Measurements from ENCODE around the gene MFRP.
A peak's percentile ranks its signal among the peaks of the same experiment; 100 is the strongest.
"Not testable (repeated sequence)": the region's sequence is repeated elsewhere in the genome, so short reads cannot be mapped to it uniquely, and the experiment has no call there.

The MFRP gene

DNA sequence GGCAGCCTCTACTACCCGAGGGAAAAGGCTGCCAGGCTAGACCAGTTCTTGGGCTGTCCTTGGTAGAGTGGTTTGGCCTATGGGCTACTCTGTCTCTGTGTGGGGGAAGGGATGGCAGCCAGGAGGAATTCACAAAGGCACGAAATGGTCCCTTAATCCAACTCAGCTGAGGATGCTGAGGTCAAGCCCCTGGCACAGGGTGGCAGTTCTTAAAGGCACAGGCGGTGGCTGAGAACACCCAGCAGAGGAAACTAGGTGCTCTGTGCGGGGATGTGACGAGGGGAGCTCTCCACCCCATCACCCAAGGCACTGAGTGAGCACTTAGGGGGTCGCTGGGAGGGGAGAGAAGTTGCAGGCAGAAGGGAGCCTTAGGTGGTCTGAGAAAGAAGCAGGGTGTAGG, at the start of gene MFRP:
Gene MFRP, minus strand, starts transcription at position 101 of the 400 bp plus-strand sequence. CDS start 192 bp downstream, outside the sequence.
- no peak for DNase-seq (ENCODE audit: low read depth in 2 of 2)

DNA sequence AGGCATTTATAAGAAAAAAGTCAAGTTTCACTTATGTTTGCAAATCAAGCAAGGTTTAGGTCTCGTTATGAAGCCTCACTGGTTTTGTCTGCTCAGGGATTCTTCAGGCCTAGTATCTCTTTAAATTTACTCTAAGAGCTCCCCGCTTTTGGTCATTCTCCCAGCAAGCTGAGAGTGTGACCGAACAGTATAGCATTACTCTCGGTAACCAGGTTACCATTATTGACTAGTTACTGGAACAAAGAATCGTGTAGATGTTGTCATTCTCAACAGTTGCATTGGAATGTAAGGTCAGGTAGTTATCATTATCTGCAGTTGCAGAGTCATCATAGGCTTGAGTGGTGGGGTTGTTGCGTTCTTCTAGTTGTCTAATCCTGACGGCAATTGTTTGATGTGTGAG, 44.8 kb upstream of the MFRP start:
- DNase-seq (ENCODE audit: low read depth in 2 of 2): no peak

DNA sequence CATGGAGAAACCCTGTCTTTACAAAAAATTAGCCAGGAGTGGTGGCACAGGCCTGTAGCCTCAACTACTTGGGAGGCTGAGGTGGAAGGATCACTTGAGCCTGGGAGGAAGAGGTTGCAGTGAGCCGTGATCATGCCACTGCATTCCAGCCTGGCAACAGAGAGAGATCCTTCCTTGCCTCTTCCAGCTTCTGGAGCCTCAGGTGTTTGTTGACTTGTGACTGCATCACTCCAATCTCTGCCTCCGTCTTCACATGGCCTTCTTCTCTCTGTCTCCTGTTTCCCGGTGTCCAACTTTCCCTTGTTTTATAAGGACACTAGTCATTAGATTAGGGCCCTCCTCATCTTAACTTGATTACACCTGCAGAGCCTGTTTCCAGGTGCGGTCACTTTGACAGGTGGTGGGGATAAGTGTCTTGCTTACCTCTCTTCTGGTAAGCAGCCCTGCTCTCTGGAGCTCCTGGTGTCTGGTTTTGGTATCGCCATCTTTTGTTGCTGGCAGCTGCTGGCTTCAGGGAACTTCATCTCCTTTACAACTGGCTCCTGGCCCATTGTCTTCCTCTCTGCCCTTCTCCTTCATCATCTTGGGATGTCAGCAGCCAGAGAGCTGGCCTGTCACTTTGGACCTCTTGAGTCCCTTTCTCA, 43.2 kb upstream of the MFRP start:
- no peak for DNase-seq (ENCODE audit: low read depth in 2 of 2)

DNA sequence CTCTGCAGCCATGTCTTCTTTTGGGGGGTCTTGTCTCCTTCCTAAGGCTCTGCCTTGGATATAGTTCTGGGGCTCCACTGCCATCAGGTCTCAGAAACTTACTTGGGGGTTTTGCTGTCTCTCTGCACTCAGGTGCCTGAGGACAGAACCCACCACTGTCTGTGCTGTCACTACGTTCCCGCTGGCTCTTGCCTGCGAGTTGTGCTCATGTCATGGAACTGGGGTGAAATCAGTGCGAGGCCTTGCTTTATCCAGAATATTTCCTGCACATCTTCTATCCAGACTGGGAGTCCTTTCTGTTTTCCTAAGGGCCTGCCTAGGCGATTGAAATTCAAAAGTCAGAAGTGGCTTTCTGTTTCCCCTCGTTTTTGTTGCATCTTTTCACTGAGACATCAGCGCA, 41.6 kb upstream of the MFRP start:
- DNase-seq (ENCODE audit: low read depth in 2 of 2): no peak

DNA sequence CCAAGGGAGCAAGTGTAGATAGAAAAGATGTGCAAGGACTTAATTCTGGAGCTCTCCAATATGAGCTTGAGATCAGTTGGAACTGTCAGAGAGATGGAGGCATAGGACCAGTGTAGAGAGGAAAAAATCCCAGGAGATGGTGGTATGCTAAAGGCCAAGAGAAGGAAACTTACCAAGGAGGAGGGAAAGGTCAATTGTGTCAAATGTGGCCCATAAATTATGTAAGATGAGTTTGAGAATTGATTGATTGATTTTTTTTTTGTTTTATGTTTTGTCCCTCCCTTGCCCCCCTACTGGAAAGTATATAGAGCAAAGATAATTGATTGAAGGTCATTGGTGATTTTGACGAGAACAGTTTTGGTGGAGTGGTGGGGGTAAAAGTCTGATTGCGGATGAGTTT, 37.8 kb upstream of the MFRP start:
- no peak for DNase-seq (ENCODE audit: low read depth in 2 of 2)

DNA sequence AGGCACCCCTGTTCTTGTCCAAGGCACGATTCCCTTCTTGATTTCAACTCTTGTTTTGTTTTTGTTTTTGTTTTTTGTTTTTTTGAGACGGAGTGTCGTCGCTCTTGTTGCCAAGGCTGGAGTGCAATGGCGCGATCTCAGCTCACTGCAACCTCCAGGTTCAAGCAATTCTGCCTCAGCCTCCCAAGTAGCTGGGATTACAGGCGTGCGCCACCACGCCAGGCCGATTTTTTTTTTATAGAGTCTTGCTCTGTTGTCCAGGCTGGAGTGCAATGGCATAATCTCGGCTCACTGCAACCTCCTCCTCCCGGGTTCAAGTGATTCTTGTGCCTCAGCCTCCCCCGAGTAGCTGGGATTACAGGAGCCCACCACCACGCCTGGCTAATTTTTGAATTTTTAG, 36.0 kb upstream of the MFRP start:
- DNase-seq (ENCODE audit: low read depth in 2 of 2): not testable (repeated sequence)

DNA sequence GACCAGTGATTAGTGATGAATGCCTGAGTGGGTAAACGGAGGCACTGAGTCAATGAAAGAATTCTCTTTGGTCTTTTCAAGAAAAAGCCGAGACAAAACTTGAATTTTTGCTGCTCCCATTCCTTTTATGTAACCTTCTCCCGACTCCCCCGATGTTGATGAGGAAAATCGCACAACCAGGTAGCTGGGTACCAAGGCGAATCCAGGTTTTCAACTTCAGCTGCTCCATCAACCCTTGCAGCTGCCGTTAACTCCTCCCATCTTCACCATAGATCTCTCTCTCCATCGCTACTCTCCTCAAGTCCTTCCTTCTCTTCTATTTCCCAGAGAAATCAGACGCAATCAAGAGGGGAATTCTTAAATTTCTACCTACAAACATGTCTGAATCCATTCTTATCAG, 35.6 kb upstream of the MFRP start:
- no peak for DNase-seq (ENCODE audit: low read depth in 2 of 2)

DNA sequence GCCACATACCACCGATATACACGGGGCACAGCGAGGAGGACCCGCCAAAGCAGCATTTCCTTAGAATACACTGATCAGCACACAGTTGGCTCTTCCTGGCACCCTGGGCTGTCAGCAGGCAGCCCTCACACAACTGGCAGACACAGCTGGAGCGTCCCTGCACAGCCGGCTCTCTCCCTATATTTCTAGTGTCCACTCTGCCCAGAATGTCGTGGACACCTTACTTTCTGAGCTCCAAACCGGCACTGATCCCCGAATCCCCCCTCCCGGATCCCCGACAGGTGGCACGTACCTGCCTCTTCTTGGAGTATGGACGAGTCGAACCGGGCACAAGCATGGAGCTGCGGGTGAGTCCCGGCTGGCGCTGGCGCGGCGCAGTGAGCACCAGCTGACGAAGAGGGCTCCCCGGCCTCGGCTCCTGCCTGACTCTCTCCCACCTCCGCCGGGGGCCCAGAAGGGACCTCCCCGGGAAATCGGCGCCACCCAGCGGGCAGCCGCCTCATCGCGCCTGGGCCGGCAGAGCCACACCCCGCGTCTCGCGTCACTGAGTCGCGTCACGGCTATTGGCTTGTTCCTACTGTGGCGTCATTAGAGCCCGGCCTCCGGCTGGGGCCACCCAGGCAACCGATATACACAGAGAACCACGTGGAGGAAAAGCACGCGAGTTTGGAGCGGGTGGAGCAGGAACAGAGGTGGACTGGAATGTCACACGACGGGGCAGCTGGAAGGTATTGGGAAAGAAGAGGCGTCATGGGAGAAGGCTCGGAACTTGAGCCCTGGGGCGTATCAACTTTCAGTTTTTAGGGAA, 34.9 kb upstream of the MFRP start, which contains the start of gene USP2:
Gene USP2, minus strand, starts transcription at position 510 of the 808 bp plus-strand sequence. CDS start 8,210 bp downstream, outside the sequence.
- DNase-seq (ENCODE audit: low read depth in 2 of 2): peak; percentile 96 to 97

DNA sequence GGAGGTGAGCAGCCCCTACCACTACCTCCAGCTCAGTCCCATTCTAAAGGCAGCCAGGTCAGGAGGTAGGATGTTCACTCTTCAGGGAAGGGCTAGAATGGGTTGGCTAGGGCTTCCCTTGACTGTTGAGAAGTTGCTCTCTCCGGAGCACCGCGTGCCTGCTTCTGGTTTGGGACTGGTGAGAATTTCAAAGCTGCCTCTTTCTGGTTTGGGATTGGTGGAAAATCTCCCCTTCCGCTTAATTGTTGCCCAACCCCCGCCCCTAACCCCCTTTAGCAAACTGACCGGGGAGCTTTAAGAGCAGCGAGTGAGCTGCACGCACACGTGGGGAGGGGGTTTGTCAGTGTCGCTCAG, 34.3 kb upstream of the MFRP start:
- no peak for DNase-seq (ENCODE audit: low read depth in 2 of 2)

DNA sequence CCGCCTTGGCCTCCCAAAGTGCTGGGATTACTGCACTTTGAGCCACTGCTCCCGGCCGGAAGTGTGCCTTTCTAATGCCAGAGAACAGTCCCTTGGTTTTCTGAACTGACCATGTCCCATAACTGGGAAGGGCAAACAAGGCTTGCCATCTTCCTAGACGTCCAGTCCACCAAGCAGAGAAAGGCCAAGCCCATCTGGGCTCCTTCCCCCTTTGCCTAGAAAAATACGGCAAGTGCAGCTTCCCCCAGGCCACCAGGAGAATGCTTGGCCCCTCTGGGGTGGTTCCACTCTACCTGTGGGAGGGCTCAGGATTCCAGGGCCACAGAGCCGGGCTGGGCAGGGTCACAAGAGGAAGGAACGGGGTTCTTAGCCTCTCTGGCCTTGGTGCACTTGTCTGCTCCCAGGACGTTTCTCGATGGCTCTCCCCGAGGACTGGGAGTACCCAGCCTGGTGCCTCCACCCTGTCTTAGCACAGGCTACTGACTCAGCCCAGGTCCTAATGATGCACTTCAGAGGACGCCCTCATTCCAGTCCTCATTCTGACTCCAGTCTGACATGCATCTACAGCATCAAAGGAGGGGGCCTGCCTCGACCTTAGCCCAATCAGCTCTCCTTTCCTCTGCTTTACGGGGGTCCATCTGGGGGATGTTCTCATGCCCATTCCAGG, 33.8 kb upstream of the MFRP start:
- DNase-seq (ENCODE audit: low read depth in 2 of 2): no peak

DNA sequence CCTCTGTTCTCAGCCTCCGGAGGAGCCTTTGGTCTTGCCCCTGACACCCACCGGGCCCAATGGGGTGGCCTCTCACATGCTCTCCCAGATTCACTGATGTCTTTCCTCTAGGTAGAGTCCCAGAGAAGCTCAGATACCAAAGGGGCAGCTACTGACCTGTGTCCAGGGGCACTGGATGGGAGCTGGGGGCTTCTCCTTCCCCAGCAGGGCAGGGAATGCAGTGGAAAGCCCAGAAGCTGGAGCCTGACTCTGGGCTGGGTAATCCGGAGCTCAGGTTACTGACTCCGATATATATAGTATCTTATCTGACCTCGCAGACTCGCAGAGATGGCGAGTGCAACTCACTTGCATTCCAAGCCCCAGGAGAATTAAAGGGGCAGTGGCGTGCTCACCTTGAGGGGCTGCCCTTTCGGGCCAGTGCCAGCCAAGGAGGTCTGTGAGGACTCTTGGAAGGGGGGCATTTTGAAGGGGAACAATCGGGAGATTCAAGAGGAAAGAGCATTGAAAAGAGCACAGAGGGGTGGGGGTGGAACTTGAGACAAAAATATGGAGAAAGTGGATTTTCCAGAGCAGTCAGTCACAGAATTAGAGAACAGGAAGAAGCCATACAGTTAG, 32.5 kb upstream of the MFRP start:
- DNase-seq (ENCODE audit: low read depth in 2 of 2): no peak

DNA sequence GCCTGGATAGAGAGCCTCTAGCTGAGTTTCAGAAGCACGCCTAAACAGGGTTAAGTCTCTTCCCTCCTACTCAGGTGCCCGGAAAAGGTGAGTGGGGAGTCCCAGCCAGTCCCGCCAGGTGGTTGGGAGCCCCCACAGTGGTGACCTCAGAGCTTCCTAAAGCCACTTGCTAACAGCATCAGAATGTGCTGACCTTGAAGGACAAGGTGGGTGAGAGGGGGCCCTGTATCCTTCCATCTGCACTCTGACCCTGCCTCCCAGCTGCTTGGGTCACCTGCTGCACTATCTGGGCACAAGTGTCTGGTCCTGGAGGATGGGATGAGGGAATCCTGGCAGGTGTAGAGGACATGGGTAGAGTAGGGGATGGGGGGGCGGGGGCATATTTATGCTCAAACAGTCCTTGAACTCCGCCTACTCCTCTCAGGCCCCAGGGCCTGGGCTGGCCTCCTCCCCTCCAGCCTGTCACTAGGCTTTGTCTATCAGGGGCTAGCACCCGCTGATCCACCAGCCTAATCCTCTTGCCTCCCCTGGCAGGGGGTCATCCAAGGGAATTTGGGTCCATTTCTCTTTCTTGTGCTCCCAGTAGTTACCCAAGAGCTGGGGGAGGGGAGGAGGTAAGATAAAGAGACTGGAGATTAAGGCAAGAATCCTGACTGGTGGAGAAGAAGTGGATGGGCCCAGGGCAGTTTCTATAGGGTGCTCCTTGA, 31.6 kb upstream of the MFRP start:
- no peak for DNase-seq (ENCODE audit: low read depth in 2 of 2)

DNA sequence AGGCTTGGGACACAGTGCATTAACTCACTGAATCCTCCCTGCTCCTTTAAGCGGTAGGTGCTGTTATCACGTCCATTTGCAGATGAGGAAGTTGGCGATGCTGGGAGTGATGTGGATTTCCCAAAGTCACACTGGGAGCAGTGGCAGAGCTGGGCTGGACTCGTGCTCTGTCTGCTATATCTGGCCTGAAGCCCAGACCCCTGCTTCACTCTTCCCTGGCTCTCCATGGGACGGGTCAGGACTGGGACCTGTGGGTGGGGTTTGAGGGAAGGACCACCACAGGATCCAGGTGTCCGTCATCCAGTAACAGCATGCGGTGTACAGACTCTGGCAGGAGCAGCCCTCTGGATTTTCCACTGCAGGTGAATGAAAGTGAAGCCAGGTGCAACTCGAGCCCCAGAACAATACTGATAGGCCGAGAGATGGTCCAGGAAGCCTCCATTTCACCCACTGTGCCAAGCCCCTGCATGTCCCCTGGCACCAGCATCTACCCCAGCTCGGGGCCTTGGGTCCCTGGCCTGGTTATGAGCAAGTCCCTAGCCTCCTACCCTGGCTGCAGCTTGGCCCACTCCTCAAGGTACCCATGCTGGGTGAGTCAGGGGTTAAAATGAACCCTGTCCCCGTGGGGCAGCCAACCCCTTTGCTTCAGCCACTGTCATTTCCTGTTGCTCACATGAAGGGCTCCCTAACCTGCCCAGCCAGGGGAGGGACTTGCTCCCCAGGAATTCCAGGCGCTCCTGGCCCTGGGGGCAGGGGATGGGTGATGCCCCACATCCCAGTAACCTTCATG, 30.8 kb upstream of the MFRP start:
- no peak for DNase-seq (ENCODE audit: low read depth in 2 of 2)

DNA sequence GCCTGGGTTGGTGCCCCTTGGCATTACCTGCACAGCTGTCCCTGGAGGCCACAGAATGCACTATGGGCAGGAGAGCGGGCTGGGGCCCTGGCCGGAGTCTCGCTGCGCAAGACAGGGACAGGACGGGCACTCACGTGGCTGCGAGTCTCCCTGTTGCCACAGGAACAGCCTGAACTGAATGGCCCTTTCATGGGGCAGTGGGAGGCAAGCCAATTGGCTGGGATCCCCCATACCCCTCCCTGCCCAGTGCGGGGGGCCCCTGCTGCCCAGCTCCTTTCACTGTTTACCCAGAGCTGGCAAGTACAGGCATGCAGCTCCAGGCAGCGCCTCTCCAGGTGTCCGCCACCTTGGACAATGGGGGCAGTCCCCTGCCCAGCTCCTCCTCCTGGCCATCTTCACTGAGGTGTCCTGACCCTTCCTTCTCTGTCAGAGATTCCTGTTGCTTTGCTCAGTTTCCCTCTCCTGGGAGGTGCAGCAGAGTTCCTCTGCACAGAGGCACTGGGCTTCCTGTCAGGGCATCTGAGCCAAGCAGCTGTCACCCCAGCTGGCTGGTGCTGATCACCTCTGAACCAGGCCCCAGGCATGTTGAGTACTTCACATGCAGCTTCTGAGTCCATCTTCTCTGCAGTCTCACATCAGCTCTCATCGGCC, 29.8 kb upstream of the MFRP start:
- DNase-seq (ENCODE audit: low read depth in 2 of 2): no peak

DNA sequence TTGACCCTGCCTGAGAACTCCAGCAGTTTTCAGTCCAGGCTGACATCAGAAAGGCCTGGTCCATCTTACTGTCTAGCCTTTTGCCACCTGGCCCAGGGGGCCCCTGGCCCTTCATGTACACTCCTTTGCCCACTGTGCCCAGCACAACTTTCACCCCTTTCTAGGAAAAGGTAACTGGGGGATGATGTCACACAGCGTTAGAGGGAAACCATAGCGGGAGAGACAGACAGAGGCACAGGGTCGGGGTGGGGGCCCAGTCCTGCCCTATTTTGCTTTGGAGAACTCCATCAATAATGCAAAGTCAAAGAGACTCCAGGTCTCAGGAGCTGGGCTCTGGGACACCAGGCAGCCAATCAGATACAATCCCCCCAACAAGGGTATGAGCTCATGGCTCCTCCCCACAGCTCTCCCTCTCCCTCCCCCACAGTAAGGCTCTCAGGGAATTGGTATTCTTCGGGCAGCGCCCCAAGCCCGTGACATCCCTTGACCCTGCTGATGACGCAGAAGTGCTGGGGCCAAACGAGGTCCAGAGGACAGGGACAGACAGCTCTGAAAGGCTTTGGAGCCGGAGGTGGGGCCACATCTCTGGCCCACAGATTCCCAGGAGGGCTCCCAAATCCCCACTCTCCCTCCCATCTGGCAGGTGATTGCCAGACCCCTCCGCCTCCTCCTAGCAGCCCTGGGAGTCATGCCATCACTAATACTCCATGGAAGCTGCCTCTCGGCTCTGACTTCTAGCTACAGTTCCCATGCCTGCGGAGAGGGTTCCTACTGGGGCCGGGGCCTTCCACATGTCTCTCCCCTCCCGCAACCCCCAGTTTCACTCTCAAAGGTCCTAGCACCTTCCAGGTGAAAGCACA, 29.1 kb upstream of the MFRP start:
- no peak for DNase-seq (ENCODE audit: low read depth in 2 of 2)

DNA sequence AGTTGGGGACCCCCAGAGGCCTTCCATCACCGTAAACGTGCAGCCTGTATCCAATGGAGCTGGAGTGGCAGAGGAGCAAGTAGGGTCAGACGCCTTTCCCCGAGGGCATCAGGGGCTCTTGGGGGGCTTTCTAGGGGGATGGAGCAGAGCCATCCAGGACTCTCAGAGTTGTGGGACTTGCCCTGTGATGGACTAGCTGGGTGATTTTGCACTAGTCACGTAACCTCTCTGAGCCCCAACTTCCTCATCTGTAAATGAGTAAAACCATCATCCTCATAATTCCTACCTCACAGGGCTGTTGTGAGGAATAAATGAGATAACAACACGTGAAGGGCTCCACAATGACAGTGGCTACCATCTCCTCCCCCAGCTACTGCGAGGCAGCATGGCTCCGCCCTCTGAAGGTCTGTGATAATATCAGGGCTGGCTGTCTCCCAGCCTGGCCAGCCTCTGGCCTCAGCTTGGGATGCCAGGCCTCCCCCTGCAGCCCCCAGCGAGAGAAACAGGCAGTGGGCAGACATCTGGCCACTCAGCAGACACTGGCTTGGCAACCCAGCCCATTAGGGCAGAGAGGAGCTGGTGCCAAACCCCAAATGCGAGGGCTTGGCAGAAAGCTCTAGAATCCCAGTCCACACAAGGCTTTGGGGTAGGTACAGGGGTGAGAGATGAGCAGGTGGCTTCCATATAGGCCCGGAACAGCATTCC, 28.3 kb upstream of the MFRP start:
- DNase-seq (ENCODE audit: low read depth in 2 of 2): no peak

DNA sequence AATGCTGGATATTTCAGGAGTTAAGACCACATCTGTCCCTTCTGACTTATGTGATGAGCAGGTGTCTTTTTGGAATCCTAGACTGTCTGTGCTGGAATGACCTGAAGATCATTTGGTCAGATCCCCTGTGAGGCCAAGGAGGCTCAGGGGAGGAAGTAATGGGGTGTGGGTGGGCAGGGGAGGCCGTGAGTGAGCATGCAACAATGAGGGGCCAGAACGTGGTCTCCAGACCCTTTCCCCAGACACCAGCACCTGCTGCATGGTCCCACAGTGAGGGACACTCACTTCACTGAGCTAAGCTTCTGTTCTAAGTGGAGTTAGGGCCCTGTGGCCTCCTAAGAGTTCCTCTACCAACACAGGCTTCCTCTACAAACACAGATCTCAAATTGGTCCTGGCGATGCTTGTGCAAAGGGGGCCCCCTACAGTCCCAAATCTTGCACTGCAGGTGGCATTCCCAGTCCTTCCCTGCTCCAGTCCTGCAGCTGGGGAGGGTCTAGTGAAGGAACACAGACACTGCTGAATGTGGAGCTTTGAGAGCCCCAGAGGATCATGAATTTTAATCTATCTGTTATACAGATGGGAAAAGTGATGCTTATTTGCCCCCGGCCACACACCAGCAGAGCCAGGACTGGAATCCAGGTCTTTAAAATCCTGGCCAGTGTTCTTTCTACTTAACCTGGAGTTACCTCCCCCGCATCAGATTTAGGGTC, 27.6 kb upstream of the MFRP start:
- DNase-seq (ENCODE audit: low read depth in 2 of 2): peak; percentile 25 to 29
